ENCODE results near the gene DRC7.
"Not testable (repeated sequence)": the region's sequence is repeated elsewhere in the genome, so short reads cannot be mapped to it uniquely, and the experiment has no call there.

The DRC7 gene

DNA sequence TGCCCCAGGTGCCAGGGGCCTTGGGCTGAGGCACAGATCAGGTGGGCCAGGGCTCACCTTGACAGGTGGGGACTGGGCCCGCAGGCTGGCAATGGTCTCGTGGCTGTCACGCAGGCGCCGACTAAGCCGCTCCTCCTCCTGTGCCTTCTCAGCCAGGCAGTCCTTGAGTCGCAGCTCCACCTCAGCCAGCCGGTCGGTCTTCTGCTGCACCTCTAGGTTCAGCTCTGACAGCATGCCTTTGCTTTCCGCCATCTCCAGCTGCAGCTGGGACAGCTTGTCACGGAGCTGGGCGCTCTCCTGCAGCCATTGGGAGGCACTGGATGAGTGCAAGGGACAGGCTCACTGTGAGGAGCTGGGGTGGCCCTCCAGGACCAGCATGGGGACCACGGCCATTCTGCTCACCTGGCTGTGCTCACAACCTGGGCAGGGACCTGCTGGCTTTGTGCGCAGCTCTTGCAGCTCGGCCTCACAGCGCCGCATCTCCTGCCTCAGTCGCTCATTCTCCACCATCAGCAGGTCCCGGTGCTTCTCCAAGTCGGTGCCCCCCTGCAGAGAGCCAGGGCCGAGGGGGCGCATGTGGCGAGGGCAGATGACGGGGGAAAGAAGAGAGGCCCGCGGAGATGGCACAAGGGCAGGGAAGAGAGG lies 76.7 kb downstream of the DRC7 start:
- in situ Hi-C loops (cut with HindIII; ENCODE audit: low sequenced_read_pairs) = no loop called here

DNA sequence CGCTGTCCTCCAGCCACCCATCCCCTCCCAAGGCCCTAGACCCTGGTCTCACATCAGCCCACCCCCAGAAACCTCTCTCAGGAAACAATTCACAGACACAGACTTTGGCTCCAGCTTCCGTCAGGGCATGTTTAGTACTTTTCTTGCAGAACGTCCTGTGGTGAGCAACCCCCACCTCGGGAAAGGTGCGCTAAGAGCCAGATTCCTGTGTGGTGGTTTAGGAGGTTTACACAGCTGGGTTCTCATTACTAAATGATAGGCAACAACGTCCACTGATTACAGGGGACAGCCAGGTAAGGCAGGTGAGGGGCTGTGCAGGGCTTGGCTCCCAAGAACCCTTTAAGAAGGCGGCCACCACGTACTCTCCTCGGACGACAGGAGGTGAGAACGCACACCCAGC lies 78.4 kb downstream of the DRC7 start:
- in situ Hi-C loops (cut with HindIII; ENCODE audit: low sequenced_read_pairs) = no loop called here

DNA sequence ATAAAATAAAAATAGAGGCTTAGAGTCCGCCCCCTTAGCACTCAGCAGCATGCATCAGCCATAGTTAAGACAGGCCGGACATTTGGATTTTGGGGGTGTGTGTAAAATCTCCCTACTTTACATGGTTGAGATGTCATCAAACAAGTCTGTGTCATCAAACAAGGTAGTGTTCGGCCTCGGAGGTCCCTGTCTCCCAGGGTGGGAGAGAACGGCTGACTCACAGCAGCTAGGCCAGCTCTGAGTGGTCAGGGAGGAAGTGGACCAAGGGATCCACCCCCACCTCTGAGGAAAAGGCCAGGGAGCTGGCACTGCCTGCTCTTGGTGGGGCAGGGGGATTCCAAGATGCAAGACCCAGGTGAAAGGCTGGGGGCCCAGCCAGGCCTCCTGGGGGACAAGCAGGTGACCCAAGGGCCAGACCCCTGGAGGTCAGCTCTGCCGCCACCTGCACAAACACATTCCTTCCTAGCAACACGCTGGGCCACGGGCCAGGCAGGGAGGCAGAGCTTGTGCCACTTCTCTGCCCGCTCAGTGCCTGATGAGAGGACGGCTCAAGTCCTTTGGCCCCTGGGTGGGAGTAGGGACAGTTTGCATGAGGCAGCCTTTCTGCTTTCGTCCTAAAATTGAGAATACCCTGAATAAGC lies 79.2 kb downstream of the DRC7 start:
- in situ Hi-C loops (cut with HindIII; ENCODE audit: low sequenced_read_pairs) = no loop called here

DNA sequence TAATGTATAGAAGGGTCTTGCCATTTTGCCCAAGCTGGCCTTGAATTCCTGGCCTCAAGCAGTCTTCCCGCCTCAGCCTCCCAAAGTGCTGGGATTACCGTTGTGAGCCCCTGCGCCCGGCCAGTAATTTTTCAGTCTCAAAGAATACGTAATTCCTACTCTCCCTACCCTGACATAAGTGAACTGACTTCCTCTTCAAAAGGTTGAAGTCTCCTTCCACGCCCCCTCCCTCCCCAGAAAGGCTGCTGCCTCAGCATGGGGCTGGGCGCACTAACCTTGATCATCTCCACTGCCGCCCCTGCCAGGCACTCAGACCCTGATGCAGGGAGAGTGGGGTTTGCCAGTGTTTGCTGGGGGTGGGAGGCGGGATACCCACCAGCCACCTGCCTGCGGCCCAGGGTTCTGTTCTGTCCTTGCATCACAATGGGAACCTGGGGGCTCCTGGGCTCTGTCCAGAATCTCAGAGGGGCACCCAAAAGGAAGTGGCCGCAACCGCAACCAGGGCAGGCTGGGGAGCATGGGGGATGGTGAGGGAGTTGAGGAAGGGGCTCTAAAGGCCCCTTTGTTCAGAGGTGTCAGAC lies 80.2 kb downstream of the DRC7 start:
- in situ Hi-C loops (cut with HindIII; ENCODE audit: low sequenced_read_pairs) = no loop called here

DNA sequence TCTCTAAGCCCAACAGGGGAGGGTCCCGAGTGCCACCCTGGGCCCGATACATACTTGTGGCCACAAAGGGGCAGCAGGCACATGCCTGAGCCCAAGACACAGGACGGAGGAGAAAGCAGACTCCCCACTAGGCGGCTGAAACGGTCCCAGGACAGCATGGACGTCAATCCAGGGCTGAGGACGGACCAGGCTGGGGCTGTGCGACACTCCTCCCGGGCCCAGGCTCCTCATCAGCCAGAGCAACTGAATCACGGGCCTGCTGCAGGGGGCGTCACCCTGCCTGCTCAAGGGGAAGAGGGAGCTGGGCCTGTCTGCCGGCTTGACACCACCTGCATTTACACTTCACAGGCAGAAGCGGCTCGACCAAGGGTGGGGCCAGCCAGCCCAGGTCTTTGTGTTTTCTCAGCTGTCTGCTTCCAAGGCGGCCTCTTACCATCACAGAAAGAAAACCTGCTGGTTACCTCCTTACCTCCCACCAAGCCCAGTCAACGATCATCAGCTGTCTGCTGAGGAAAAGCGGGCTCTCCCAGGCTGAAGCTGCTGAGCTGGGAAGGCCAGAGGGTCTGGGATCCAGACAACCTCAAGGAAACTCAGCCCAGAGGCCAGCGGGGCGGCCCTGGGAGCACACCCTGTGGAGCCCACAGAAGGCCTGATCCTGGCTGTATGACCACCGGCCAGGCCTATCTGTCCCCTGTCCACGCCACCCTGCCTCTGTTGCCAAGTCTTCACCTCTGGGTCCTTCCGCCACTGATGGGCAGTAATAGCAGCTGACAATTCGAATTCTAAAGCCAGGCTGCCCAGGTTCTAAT lies 81.3 kb downstream of the DRC7 start:
- in situ Hi-C loops (cut with HindIII; ENCODE audit: low sequenced_read_pairs) = no loop called here

DNA sequence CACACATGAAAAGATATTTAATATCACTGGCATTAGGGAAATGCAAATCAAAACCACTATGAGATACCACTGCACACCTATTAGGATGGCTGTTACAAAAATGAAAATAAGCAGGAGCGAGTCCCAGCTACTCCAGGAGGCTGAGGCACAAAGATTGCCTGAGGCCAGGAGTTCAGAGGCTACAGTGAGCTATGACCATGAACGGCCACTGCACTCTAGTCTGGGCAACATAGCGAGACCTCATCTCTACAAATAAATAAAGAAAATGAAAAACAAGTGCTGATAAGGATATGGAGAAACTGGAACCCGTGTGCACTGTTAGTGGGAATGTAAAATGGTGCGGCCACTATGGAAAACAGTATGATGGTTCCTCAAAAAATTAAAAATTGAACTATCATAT lies 84.1 kb downstream of the DRC7 start:
- in situ Hi-C loops (cut with HindIII; ENCODE audit: low sequenced_read_pairs) = no loop called here

DNA sequence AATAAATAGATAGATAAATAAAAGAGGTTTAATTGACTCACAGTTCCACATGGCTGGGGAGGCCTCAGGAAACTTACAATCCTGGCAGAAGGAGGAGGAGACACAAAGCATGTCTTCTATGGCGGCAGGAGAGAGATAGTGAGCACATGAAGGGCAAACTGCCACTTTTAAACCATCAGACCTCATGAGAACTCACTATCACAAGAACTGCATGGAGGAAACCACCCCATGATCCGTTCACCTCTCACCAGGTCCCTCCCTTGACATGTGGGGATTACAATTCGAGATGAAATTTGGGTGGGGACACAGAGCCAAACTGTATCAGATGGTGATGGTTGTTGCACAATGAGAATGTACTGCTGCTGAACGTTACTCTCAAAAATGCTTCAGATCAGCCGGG lies 85.2 kb downstream of the DRC7 start:
- in situ Hi-C loops (cut with HindIII; ENCODE audit: low sequenced_read_pairs) = not testable (repeated sequence)

DNA sequence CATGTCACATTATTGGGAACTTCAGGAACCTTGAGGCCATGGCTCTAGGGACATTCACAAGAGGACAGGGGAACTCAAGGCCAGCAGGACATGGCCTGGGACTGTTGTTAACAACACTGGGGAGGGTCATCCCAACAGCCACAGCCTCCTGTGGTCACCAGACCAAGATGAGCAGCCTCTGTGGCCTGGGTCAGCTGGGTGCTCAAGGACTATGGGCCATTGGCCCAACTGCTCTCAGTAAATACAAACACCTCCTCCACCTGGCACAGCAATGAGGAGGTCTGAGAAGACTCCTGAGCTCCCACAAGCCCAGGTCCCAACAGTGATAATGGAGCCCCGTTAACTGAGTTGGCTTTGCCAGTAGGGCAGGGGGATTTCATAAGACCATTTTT lies 86.7 kb downstream of the DRC7 start:
- in situ Hi-C loops (cut with HindIII; ENCODE audit: low sequenced_read_pairs) = no loop called here

Data from endothelial cell of hepatic sinusoid (primary cell).